ENCODE data around the gene BORA. TPM values are rescaled to one million over a fixed set of nuclear protein-coding genes. Genes with fewer than 3 reads are reported as not detected.

Gene BORA
- total RNA-seq (1 to 10 TPM in 8 of 9 donors, under 1 TPM in 1; 0.66 to 6.0 (median 1.7) TPM), polyA plus RNA-seq (1 to 10 TPM; 1.4 to 3.8 (median 2.4) TPM)
- long read RNA-seq, donor 1, partial matches to known transcripts = 0 of 4 reads
- long read RNA-seq, donor 1, other reads (novel, unspliced or antisense) = 0 of 4 reads
- long read RNA-seq, donor 2, partial matches to known transcripts = 38 of 38 reads
- long read RNA-seq, donor 2, other reads (novel, unspliced or antisense) = 0 of 38 reads
- long read RNA-seq, donor 3 = 0 reads
- long read RNA-seq, donor 4 = 0 reads
- long read RNA-seq, donor 5 = 0 reads
- long read RNA-seq, donor 6 = 0 reads
- long read RNA-seq, donor 7 = 0 reads
- long read RNA-seq, donor 8, partial matches to known transcripts = 0 of 2 reads
- long read RNA-seq, donor 8, other reads (novel, unspliced or antisense) = 0 of 2 reads
- long read RNA-seq, donor 9, partial matches to known transcripts = 0 of 1 reads
- long read RNA-seq, donor 9, other reads (novel, unspliced or antisense) = 0 of 1 reads
- long read RNA-seq, donor 10, partial matches to known transcripts = 12 of 13 reads
- long read RNA-seq, donor 10, other reads (novel, unspliced or antisense) = 0 of 13 reads

DNA sequence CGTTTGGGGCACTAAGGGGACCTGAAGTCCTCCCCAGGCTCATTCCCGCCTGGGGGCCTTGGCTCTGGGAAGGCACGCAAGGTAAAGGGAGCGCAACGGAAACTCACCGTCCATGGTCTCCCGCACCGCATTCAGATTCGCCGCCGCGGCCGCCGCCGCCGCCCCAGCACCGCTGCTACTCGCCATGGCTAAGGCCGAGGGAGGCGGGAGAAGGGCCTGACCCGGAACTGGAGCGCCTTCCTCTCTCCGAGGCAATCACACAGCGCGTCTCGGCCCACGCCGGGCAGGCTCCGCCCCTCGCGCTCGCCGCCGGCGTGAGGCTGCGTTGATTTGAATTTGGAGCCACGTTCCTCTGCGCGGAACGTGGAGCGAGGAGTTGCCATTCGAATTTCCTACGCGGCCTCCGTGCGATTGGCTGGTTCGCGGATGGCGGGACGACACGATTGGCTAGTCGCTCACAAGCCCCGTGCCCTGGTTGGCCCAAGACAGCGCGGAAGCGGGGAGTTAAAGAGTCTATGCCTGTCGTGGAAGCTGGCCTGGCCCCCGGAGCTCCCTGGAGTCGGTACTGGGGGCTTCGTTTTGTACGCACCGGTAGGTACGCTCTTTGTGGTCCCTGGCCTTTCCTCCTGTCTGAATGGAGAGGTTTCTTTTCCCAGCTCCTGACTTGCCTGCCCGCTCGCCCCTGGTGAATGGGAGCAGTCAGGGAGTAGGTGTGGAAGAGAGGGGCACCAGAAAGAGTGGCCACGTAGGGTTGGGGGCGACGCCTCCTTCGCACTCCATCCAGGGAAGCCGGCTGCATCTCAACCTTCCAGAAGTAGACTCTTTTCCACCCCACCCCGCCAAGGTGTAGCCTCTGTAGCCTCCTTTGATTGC, at the start of gene BORA, which contains the start of gene MZT1:
Gene BORA, plus strand, starts transcription at position 507 of the 873 bp plus-strand sequence. CDS start 1,018 bp downstream, outside the sequence.
Gene MZT1, minus strand, starts transcription at position 213 of the 873 bp plus-strand sequence. Its CDS starts 27 bp downstream, at position 186.
- Histone ChIP-seq H3K9me3 (replicated peaks in 1 of 3) (no peaks in the 10 kb centered on the region), H3K27me3 (no peaks in the 10 kb centered on the region), H3K4me3 (peak within 1 kb of the TSS; percentile 58 to 92 (median 73)), H3K36me3 (replicated peaks in 1 of 2) (no peaks in the 10 kb centered on the region), H3K4me1 (replicated peaks in 1 of 2) (peaks cover 0 to 34% of the 10 kb centered on the region in 2 donors), H3K27ac (peak within 1 kb of the TSS in 4 of 5 donors; percentile 47 to 89 (median 67))
- intact Hi-C loops (cut with DNase I) = no loop called here
- DNase-seq = peak; percentile 95 to 98 (median 97)
- WGBS, 4 donors = 0 to 3% (median 1%) methylated on average over 8 to 71 of the region's 71 CpGs
- TF ChIP-seq, protein P1, sequence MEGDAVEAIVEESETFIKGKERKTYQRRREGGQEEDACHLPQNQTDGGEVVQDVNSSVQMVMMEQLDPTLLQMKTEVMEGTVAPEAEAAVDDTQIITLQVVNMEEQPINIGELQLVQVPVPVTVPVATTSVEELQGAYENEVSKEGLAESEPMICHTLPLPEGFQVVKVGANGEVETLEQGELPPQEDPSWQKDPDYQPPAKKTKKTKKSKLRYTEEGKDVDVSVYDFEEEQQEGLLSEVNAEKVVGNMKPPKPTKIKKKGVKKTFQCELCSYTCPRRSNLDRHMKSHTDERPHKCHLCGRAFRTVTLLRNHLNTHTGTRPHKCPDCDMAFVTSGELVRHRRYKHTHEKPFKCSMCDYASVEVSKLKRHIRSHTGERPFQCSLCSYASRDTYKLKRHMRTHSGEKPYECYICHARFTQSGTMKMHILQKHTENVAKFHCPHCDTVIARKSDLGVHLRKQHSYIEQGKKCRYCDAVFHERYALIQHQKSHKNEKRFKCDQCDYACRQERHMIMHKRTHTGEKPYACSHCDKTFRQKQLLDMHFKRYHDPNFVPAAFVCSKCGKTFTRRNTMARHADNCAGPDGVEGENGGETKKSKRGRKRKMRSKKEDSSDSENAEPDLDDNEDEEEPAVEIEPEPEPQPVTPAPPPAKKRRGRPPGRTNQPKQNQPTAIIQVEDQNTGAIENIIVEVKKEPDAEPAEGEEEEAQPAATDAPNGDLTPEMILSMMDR (IDR thresholded peaks at IDR 0.05) = no peak
- peak; percentile 16 to 68 for TF ChIP-seq POLR2A (IDR thresholded peaks at IDR 0.05)

DNA sequence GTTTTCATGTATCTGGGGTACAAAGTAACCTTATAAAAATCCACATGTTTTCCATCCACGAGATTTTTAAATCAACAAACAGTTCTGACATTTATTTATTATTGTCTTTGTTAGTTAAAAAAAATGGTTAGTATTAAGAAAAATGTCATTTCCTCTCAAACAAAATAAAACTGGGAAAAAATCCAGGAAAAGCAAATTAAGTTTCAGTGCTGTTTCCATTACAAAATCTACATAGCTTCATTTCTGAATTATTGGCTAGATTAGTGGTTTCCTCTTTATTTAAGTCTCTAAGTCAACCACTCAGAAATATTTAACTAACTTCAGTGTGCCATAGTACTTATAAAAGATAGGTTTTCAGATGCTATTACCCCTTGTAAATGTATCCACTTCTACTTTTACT, 49.4 kb upstream of the BORA start:
- no peaks in the 10 kb centered on the region for H3K9me3 ChIP-seq (replicated peaks in 1 of 3)
- H3K4me3 ChIP-seq = no peak overlapping the region
- TF ChIP-seq POLR2A (IDR thresholded peaks at IDR 0.05) = no peak
- TF ChIP-seq, protein P1 (IDR thresholded peaks at IDR 0.05) = no peak
- no peaks in the 10 kb centered on the region for H3K27me3 ChIP-seq
- DNase-seq = no peak
- no peak overlapping the region for H3K27ac ChIP-seq
- WGBS, 4 donors = 19 to 24% (median 24%) methylated on average over 1 of the region's 1 CpG
- peaks cover 0 to 10% of the 10 kb centered on the region in 2 donors for H3K4me1 ChIP-seq (replicated peaks in 1 of 2)
- no peaks in the 10 kb centered on the region for H3K36me3 ChIP-seq (replicated peaks in 1 of 2)
- intact Hi-C loops (cut with DNase I) = no loop called here

- Histone ChIP-seq H3K9me3 (replicated peaks in 1 of 3) (no peaks in the 10 kb centered on the region), H3K4me3 (no peak overlapping the region), H3K27ac (no peak overlapping the region), H3K36me3 (replicated peaks in 1 of 2) (no peaks in the 10 kb centered on the region), H3K4me1 (replicated peaks in 1 of 2) (peaks cover 0 to 10% of the 10 kb centered on the region in 2 donors), H3K27me3 (no peaks in the 10 kb centered on the region)
- intact Hi-C loops (cut with DNase I) = no loop called here
- TF ChIP-seq POLR2A (IDR thresholded peaks at IDR 0.05) = no peak
- TF ChIP-seq, protein P1 (IDR thresholded peaks at IDR 0.05) = no peak
- no peak for DNase-seq
- WGBS, 4 donors = 90 to 100% (median 97%) methylated on average over 1 of the region's 1 CpG
Observed at GRCh38 chr13:72680353-72680752, 47.4 kb upstream of the BORA start.

DNA sequence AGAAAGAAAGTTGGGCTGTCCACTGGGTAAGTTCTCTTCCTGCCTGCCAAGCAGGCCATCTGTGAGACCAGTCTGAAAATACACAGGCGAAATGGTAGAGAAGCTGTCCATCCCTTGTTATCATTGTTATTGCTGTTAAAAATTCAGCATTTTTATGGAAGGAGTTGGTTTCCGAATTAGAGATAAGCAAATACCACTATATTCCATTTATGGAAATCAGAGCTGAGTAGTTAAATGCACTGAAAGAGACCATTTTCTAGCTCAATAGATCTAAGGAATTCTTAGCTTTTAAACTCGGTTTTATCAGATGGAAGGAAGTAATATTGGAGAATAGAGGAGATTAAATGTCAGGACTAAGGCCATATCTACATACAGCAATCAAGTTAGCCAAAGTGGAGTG, 41.0 kb upstream of the BORA start:
- Histone ChIP-seq H3K4me1 (replicated peaks in 1 of 2) (no peaks in the 10 kb centered on the region), H3K9me3 (replicated peaks in 1 of 3) (no peaks in the 10 kb centered on the region), H3K4me3 (no peak overlapping the region), H3K27me3 (no peaks in the 10 kb centered on the region), H3K36me3 (replicated peaks in 1 of 2) (no peaks in the 10 kb centered on the region), H3K27ac (no peak overlapping the region)
- TF ChIP-seq, protein P1 (IDR thresholded peaks at IDR 0.05) = no peak
- TF ChIP-seq POLR2A (IDR thresholded peaks at IDR 0.05) = no peak
- DNase-seq = no peak
- intact Hi-C loops (cut with DNase I) = no loop called here
- 45 to 62% (median 52%) methylated on average over 3 of the region's 3 CpGs for WGBS, 4 donors
